Measurements from ENCODE around the gene RPLP2.
A peak's percentile ranks its signal among the peaks of the same experiment; 100 is the strongest.

RPLP2 gene

DNA sequence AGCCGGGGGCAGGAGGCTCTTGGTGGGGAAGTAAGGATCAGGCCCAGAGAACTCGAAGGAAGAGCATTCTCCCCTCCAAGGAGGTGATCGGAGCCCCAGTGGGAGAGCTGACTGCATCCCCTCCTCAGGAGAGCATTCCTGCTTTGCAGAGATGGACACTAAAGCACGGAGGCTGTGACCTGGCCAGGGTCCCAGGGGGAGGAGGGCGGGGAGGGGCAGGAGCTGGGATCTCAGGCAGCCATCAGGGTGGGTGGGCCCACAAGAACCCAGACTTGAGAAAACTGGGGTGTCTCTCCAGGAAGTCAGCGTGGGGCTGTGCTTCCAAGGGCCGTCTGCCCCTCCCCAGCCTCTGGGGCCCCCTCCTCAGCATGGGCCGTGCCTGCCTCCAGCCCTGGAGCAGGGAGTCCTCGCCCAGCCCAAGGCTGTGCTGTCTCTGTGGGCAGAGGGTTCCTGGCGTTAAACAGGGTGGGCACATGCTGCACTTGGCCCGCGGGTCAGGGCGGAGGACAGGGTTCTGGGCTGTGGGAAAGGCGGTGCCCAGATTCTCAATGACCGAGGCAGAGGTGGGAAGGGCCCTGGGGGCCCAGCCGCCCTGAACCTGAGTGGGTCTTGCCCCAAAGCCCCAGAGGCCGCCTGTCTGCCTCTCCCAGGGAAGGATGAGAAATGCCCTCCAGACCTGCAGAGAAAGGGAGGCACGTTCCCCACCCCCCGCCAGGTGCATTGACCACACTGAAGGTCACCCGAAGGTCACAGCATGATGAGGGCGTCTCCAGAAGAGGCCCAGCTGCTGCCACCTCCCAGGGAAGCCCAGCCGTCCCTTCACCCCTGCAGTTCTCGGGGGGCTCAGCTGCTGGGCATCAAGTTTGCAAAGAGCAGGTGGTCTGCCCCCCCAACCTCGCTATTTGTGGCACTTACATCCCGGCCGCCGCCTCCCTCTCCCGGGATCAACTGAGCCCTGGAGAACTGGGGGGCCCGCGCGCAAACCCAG is 20.5 kb upstream of the RPLP2 start:
- in situ Hi-C loops (cut with HindIII; ENCODE audit: low pct_ligation_motif_present, low pct_unique_long_range_greater_than_20kb, low sequenced_read_pairs), result no loop called here
- DNase-seq, result no peak

DNA sequence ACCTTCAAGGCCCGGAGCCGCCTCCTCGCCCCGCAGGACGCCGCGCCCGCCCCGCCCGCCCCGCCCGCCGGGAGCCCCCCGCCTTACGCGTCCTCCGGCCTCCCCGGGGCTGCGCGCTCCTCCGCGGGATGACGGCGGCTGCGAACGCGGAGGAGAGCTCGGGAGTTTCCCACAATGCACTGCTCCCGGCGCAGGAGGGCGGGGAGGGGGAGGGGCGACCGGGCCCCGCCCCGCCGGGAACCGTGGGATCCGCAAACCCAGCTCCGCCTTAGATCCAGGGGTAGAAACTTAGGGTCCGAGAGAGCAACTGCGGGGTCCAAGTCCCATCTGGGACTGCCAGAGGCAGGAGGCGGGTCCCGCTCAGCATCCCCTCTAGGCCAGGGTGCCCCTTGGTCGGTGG is 19.8 kb upstream of the RPLP2 start, which contains the start of gene CEND1:
Gene CEND1, minus strand, starts transcription at position 148 of the 400 bp plus-strand sequence. CDS start 1,514 bp downstream, outside the sequence.
- DNase-seq, result peak; percentile 40
- in situ Hi-C loops (cut with HindIII; ENCODE audit: low pct_ligation_motif_present, low pct_unique_long_range_greater_than_20kb, low sequenced_read_pairs), result no loop called here

- in situ Hi-C loops (cut with HindIII; ENCODE audit: low pct_ligation_motif_present, low pct_unique_long_range_greater_than_20kb, low sequenced_read_pairs), result no loop called here
- no peak for DNase-seq
Measured at GRCh38 chr11:790721-791564, 18.8 kb upstream of the RPLP2 start.

- in situ Hi-C loops (cut with HindIII; ENCODE audit: low pct_ligation_motif_present, low pct_unique_long_range_greater_than_20kb, low sequenced_read_pairs), result no loop called here
- DNase-seq, result no peak
Measured at GRCh38 chr11:791658-792534, 17.9 kb upstream of the RPLP2 start.

DNA sequence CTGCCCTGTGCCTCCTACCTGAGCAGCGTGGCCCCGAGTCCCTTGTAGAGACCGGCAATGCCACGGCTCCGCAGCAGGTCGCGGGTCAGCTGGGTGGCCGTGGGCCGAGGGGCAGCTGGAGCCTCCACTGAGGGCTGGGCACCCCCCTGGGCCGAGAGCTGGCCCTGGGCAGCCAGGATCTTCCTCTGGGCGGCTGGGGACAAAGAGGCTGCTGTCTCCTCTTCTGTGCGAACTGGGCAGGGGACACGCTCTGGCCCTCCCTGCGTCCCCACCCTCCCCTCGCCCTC is 17.3 kb upstream of the RPLP2 start:
- no peak for DNase-seq
- in situ Hi-C loops (cut with HindIII; ENCODE audit: low pct_ligation_motif_present, low pct_unique_long_range_greater_than_20kb, low sequenced_read_pairs), result no loop called here

DNA sequence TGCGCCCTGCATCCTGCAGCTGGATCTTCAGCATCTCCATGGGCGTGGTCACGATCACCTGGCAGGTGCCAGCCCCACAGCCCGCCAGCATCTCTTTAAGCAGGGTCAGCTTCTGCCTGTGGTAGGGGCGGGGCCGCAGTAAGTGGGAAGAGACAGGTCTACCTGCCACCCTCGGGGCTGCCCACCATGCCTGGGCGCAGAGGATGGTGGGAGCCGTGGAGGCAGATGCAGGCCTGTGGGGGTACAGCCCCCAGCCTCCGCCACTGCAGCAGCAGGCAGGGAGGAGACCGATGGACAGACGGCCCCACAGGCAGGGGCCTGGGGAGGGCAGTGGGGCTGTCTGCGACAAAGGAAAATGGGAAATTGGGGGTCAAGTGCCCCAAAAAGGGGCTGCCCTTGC is 16.9 kb upstream of the RPLP2 start:
- DNase-seq, result no peak
- in situ Hi-C loops (cut with HindIII; ENCODE audit: low pct_ligation_motif_present, low pct_unique_long_range_greater_than_20kb, low sequenced_read_pairs), result no loop called here

- in situ Hi-C loops (cut with HindIII; ENCODE audit: low pct_ligation_motif_present, low pct_unique_long_range_greater_than_20kb, low sequenced_read_pairs), result no loop called here
Measured at GRCh38 chr11:793556-793955, 16.2 kb upstream of the RPLP2 start.

DNA sequence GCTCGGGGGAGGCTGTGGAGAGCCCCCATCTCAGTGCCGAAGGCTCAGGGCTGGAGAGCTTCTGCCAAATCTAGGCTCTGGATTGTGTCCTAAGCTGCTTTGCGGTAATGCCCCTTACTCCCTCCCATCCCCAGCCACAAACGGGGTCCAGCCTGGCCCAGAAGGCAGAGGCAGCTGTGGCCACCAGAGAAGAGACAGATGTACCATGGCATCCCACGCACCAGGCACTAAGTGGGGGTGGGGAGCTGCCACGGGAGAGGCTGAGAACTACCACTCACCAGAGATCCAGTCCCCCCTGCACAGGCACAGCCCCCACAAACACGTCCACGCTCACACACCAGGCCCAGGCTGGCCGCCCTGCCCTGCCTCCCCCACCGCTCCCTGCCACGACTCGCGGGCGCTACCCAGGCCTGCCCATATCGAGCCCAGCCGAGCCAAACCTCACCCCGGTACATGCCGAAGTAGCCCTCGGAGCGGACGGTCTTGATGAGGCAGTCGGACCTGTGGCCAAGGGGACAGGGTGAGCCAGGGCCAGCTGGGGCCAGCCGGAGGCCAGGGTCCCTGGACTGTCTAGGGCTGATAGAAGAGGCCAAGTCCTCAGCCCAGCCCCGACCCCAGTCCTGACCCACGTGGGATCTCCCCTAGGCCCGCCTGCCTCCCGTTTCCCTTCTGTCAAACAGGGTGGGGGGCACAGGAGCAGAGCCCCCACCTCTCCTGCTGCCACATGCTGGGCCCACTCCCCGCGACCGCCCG is 15.6 kb upstream of the RPLP2 start:
- in situ Hi-C loops (cut with HindIII; ENCODE audit: low pct_ligation_motif_present, low pct_unique_long_range_greater_than_20kb, low sequenced_read_pairs), result no loop called here

More at GRCh38 chr11:793556-793955, 16.2 kb upstream of the RPLP2 start:
- no peak for DNase-seq

DNA sequence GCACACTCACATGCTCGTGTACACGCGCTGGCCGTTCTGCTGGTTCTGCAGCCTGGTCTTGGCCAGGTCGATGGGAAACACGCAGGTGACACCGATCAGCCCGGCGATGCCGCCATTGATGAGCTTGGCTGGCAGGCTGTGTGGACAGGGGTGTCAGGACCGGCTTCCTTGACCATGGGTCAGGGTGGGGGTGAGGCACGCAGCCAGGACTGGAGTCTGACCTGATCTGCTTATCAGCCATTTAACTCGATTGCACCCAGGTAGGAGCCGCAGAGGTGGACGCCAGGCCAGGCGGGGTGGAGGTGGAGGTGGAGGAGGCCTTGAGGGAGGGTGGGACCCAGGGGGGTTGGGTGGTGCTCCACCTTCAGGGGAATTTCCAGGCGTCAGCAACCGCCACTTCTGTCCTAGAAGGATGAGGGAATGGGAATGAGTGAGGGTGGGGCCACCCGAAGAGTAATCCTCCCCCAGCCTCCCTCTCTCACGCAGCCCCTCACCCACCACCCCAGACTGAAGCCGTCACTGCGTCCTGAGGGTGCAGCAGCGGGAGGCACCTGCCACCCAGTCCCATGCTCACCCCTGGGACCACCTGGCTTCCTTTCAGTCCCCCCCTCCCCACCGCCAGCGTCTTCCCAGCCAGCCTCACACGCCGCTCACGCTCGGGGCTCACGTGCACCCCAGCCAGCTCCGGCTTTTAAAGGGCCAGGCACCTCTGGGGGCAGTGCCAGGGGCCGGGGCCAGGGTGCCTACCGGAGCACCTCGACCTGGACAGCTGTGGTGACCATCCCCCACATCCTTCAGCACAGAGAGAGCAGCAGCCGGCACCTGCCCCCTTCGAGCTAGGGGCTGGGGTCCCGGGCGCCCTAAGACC is 14.8 kb upstream of the RPLP2 start:
- in situ Hi-C loops (cut with HindIII; ENCODE audit: low pct_ligation_motif_present, low pct_unique_long_range_greater_than_20kb, low sequenced_read_pairs), result no loop called here
- no peak for DNase-seq

More for the DNA sequence above, 15.6 kb upstream of the RPLP2 start:
- DNase-seq, result no peak

- peak; percentile 81 for DNase-seq
- in situ Hi-C loops (cut with HindIII; ENCODE audit: low pct_ligation_motif_present, low pct_unique_long_range_greater_than_20kb, low sequenced_read_pairs), result no loop called here
Measured at GRCh38 chr11:795634-796564, 13.9 kb upstream of the RPLP2 start.

DNA sequence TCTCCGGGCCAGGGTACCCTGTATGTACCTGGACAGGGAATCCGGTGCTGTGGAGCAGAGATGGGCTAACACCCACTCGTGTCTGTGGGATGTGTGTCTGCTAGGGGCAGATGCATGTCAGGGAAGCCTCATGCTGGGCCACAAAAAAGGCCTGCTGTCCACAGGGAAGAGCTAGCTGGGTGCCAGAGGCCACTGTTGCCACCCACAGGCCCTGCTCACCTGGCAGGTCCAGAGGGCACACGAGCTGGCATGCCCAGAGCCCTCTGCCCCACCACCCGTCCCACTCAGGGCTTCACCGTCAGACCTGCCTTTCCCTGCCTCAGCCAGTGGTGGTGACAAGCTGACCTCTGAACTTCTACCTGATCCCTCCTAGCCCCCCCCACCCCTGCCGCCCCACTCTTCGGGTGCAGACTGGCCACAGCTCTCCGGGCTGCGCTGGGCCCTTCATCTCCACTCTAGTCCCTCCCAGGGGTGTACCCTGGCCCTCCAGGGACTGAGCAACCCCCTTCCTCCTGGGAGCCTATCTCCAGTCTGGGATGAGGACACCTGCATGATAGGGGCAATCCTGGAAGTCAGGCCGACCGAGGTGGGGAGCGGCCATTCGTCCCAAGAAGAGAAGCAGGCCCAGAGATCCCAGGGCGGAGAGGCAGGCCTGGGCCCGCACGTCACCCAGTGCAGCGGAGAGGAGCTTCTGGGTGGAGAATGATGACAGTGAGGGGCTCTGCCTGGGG is 13.0 kb upstream of the RPLP2 start:
- in situ Hi-C loops (cut with HindIII; ENCODE audit: low pct_ligation_motif_present, low pct_unique_long_range_greater_than_20kb, low sequenced_read_pairs), result no loop called here
- no peak for DNase-seq

- in situ Hi-C loops (cut with HindIII; ENCODE audit: low pct_ligation_motif_present, low pct_unique_long_range_greater_than_20kb, low sequenced_read_pairs), result no loop called here
- peak; percentile 66 for DNase-seq
Measured at GRCh38 chr11:797296-798092, 12.3 kb upstream of the RPLP2 start.

DNA sequence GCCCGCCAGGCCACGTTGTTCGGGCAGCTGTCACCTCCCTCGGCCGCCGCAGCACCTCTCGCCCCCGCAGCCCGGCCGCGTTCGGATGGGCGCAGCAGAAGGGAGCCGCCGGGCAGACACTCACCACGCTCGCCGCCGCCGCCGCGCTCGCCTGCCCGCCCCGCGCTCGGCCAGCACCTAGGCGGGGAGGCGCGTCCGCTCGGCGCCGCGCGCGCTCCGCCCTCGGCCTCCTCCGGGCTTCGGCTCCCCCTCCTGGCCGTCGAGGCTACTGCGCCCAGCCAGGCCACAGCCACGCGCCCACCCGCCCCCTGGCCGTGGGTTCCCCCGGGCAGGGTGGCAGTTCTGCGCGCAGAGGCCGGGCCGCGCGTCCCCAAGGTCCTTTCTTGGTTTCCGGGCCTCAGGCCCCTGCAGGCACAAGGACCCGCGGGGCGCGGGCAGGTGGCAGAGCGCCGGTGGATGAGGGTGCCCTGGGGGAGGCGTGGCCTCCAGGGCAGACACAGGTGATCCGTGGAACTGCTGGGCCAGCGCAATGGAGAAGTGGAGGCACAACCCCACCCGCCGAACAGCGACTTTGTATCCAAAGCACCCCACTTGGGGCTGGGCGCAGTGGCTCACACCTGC is 11.6 kb upstream of the RPLP2 start, which contains the start of gene SLC25A22:
Gene SLC25A22, minus strand, starts transcription at position 189 of the 621 bp plus-strand sequence. CDS start 3,275 bp downstream, outside the sequence.
- in situ Hi-C loops (cut with HindIII; ENCODE audit: low pct_ligation_motif_present, low pct_unique_long_range_greater_than_20kb, low sequenced_read_pairs), result no loop called here
- peak; percentile 76 for DNase-seq

GRCh38 chr11:799641-800316 is 10.0 kb upstream of the RPLP2 start:
- in situ Hi-C loops (cut with HindIII; ENCODE audit: low pct_ligation_motif_present, low pct_unique_long_range_greater_than_20kb, low sequenced_read_pairs), result no loop called here
- DNase-seq, result no peak

Measured in ACHN (cell line).